HepG2 (cell line): ENCODE measurements around the gene OR9A2. TPM values are rescaled to one million over a fixed set of nuclear protein-coding genes. Genes with fewer than 3 reads are reported as not detected.

ENCODE experiments used
- ATAC-seq: fragments of 200-7000 bp; cut with Tn5 transposase; 3 replicates; pipeline ENCODE4 v1.9.1; 2020; ENCODE audit warnings: mild to moderate bottlenecking, moderate library complexity
- BruUV-seq: library from RNA; stranded (reverse); fragments of 400-500 nt; replicated peaks from 2 replicates; lab custom pipeline; 2021; lab: Mats Ljungman, UMichigan
- CTCF ChIA-PET: fragments of 300-600 bp; formaldehyde crosslinking; extraction: SDS; loops from one replicate; lab custom pipeline; 2021; ENCODE audit warnings: low total read pairs, inconsistent platforms, low intra/inter-chr PET ratio; lab: Yijun Ruan, JAX
- POLR2A ChIA-PET: fragments of 350-600 bp; sonication (Branson Sonifier 250); formaldehyde crosslinking; loops from one replicate; lab custom pipeline; 2020; ENCODE audit warnings: antibody characterized with exemption, inconsistent platforms; lab: Yijun Ruan, JAX
- DNase-seq: peaks from one replicate; pipeline ENCODE4 v3.0.0-alpha.2; 2015; ENCODE audit warnings: low spot score
- FAIRE-seq: peaks from 3 replicates; lab custom pipeline; 2011; peaks lifted over from hg19 to GRCh38; lab: Jason Lieb, UNC
- H2AFZ ChIP-seq: one replicate; pipeline ENCODE4 v1.6.1; 2011; ENCODE audit warnings: low read length, inconsistent platforms
- H3K27ac ChIP-seq: fragments of 300-600 bp; 3 replicates; pipeline ENCODE4 v1.8.0; 2011; ENCODE audit warnings: mixed run types, mild to moderate bottlenecking, mixed read lengths, low read length, inconsistent platforms; ENCODE audit not compliant: insufficient read depth; ENCODE audit errors: extremely low read length
- H3K27me3 ChIP-seq, 2 experiments: fragments of 200-600 bp in 1 of 2; 2 replicates in 1 of 2; 3 replicates in 1 of 2; pipeline versions ENCODE4 v1.6.0 to v1.8.0; 2011; ENCODE audit warnings: low read length in 2 of 2, mild to moderate bottlenecking in 2 of 2, moderate library complexity in 2 of 2, inconsistent platforms in 1 of 2; ENCODE audit not compliant: insufficient read depth in 2 of 2, control insufficient read depth in 1 of 2
- H3K36me3 ChIP-seq, 2 experiments: fragments of 200-600 bp in 1 of 2; replicated peaks in 1 of 2; 2 replicates in 1 of 2; 3 replicates in 1 of 2; pipeline versions ENCODE4 v1.5.1 to v1.8.0; 2011; ENCODE audit warnings: low read length in 2 of 2, inconsistent platforms in 1 of 2; ENCODE audit not compliant: insufficient read depth in 2 of 2, control insufficient read depth in 1 of 2
- H3K4me1 ChIP-seq: 2 replicates; pipeline ENCODE4 v1.5.1; 2012; ENCODE audit warnings: low read length, inconsistent platforms; ENCODE audit not compliant: insufficient read depth
- H3K4me2 ChIP-seq: 2 replicates; pipeline ENCODE4 v1.6.0; 2011; ENCODE audit warnings: low read depth, low read length, inconsistent platforms
- H3K4me3 ChIP-seq, 3 experiments: fragments of 200-600 bp in 1 of 3; sonication (generic), shearing (Covaris generic) in 1 of 3; replicated peaks in 1 of 3; 2 replicates each; pipeline ENCODE4 v1.5.1; 2011 to 2016; ENCODE audit warnings: low read length in 3 of 3, inconsistent platforms in 2 of 3, low read depth in 2 of 3, mild to moderate bottlenecking in 2 of 3, control low read depth in 1 of 3, mixed read lengths in 1 of 3; ENCODE audit not compliant: insufficient read depth in 1 of 3
- H3K79me2 ChIP-seq: one replicate; pipeline ENCODE4 v1.6.1; 2011; ENCODE audit warnings: low read length, inconsistent platforms; ENCODE audit not compliant: insufficient read depth
- H3K9ac ChIP-seq: 2 replicates; pipeline ENCODE4 v1.6.0; 2011; ENCODE audit warnings: mild to moderate bottlenecking, low read depth, low read length, inconsistent platforms; ENCODE audit not compliant: insufficient read depth
- H3K9me3 ChIP-seq: 2 replicates; pipeline ENCODE4 v1.5.1; 2012; ENCODE audit warnings: mild to moderate bottlenecking, low read length
- H4K20me1 ChIP-seq: 2 replicates; pipeline ENCODE4 v1.6.0; 2011; ENCODE audit warnings: inconsistent platforms, mild to moderate bottlenecking, low read length, moderate library complexity; ENCODE audit not compliant: insufficient read depth
- ARID4A ChIP-seq: sonication (generic); formaldehyde crosslinking; IDR thresholded peaks from 2 replicates; pipeline ENCODE4 v1.5.0; 2020; ENCODE audit warnings: mild to moderate bottlenecking, missing genetic modification reagents, borderline replicate concordance
- BHLHE40 ChIP-seq: IDR thresholded peaks from 2 replicates; pipeline ENCODE4 v1.6.1; 2011; ENCODE audit warnings: low read length, improper control_type of control experiment
- FOXA1 ChIP-seq, 2 experiments: fragments of 450-650 bp in 1 of 2; sonication (generic) in 1 of 2; formaldehyde crosslinking in 1 of 2; IDR thresholded peaks; 2 replicates each; pipeline versions ENCODE4 v1.4.0 to v1.6.1; 2016 to 2020; ENCODE audit warnings: missing genetic modification reagents in 1 of 2
- MED13 ChIP-seq: sonication (generic); formaldehyde crosslinking; IDR thresholded peaks from 2 replicates; pipeline ENCODE4 v1.5.0; 2020; ENCODE audit warnings: missing genetic modification reagents
- PHB2 ChIP-seq: fragments of 450-650 bp; IDR thresholded peaks from 2 replicates; pipeline ENCODE4 v1.6.1; 2018; ENCODE audit not compliant: partially characterized antibody
- SP140L ChIP-seq: sonication (generic); formaldehyde crosslinking; IDR thresholded peaks from 2 replicates; pipeline ENCODE4 v1.4.0; 2020; ENCODE audit warnings: missing genetic modification reagents, borderline replicate concordance
- ZC3H13 ChIP-seq: sonication (generic); formaldehyde crosslinking; IDR thresholded peaks from 2 replicates; pipeline ENCODE4 v1.8.1; 2023; ENCODE audit warnings: mild to moderate bottlenecking, missing genetic modification reagents, moderate library complexity
- ZNF564 ChIP-seq: sonication (generic); formaldehyde crosslinking; IDR thresholded peaks from 2 replicates; pipeline ENCODE4 v1.8.1; 2023; ENCODE audit warnings: mild to moderate bottlenecking, missing genetic modification reagents
- ZNF589 ChIP-seq: sonication (generic); formaldehyde crosslinking; conservative IDR thresholded peaks from 2 replicates; pipeline ENCODE4 v1.8.0; 2022; ENCODE audit warnings: mild to moderate bottlenecking, moderate library complexity, missing genetic modification reagents
- in situ Hi-C: cut with HindIII; loops from 2 replicates; pipeline ENCODE4 v1.10.0; 2017; ENCODE audit warnings: low pct_unique_long_range_greater_than_20kb; ENCODE audit not compliant: extremely low pct_ligation_motif_present
- intact Hi-C: fragments of 100-400 bp; cut with micrococcal nuclease; formaldehyde crosslinking; loops from one replicate; pipeline ENCODE4 v1.10.0; 2022; ENCODE audit not compliant: unreplicated experiment
- polyA plus RNA-seq, 8 experiments: library from polyadenylated mRNA; depleted of rRNA in 3 of 8; stranded (reverse) in 7 of 8; unstranded in 1 of 8; fragments of >200 nt; fragmentation: Illumina TruSeq in 4 of 8; extraction: Trizol in 4 of 8; gene quantifications; 2 replicates each; pipeline versions ENCODE4 v1.2.1 to v1.2.3, GENCODE V29; 2011 to 2016; ENCODE audit warnings: low read depth in 4 of 8, missing spikeins in 1 of 8, mixed read lengths in 1 of 8; ENCODE audit not compliant: insufficient read depth in 1 of 8
- total RNA-seq, 5 experiments: library from RNA; depleted of rRNA; stranded (reverse); fragments of >200 nt; fragmentation: Illumina TruSeq; extraction: Trizol; gene quantifications; 2 replicates each; pipeline ENCODE4 v1.2.3, GENCODE V29; 2016; ENCODE audit warnings: low read depth in 1 of 5
- TF ChIP-seq, protein P1 (sequence below): sonication (generic); formaldehyde crosslinking; conservative IDR thresholded peaks from 2 replicates; pipeline ENCODE4 v1.8.0; 2022; ENCODE audit warnings: low read depth, missing genetic modification reagents
- TF ChIP-seq, protein P2 (sequence below): sonication (generic); formaldehyde crosslinking; IDR thresholded peaks from 2 replicates; pipeline ENCODE4 v1.8.1; 2023; ENCODE audit warnings: mild to moderate bottlenecking, missing genetic modification reagents
- TF ChIP-seq, protein P3 (sequence below): sonication (generic); formaldehyde crosslinking; IDR thresholded peaks from 2 replicates; pipeline ENCODE4 v1.5.0; 2020; ENCODE audit warnings: mild to moderate bottlenecking, missing genetic modification reagents, moderate library complexity
- TF ChIP-seq, protein P4 (sequence below): IDR thresholded peaks from 2 replicates; pipeline ENCODE4 v1.6.1; 2018; ENCODE audit warnings: missing genetic modification reagents, mild to moderate bottlenecking, missing compliant biosample characterization

The OR9A2 gene
- total and polyA plus RNA-seq, 2 of the 13 experiments (the other 11 are each of a cell fraction or from before 2014, with no cell fraction given): not detected

DNA sequence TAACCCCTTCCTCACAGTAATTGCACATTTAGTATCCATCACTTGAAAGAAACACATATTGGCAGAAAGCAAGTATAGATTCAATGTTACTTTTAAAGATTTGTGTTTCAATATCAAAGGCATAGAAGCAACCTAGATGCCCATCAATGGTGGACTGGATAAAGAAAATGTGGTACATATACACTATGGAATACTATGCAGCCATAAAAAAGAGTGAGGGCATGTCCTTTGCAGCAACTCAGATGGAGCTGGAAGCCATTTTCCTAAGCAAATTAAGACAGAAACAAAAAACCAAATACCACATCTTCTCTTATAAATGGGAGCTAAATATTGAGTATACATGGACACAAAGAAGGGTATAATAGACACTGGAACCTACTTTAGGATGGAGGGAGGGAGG, 28.8 kb upstream of the OR9A2 start:
- intact Hi-C loops (no loop called here), in situ Hi-C loops (no loop called here)
- POLR2A ChIA-PET: no interaction called here
- FAIRE-seq (no peak), ATAC-seq (no peak), DNase-seq (no peak)
- Histone ChIP-seq H2AFZ (no peak overlapping the region), H3K36me3 (no peaks in the 10 kb centered on the region), H3K9me3 (no peaks in the 10 kb centered on the region), H3K9ac (no peak overlapping the region), H3K4me3 (no peak overlapping the region), H3K27ac (no peak overlapping the region), H3K79me2 (no peaks in the 10 kb centered on the region), H3K4me1 (no peaks in the 10 kb centered on the region)
- no peak for TF ChIP-seq MED13
- TF ChIP-seq, protein P1, sequence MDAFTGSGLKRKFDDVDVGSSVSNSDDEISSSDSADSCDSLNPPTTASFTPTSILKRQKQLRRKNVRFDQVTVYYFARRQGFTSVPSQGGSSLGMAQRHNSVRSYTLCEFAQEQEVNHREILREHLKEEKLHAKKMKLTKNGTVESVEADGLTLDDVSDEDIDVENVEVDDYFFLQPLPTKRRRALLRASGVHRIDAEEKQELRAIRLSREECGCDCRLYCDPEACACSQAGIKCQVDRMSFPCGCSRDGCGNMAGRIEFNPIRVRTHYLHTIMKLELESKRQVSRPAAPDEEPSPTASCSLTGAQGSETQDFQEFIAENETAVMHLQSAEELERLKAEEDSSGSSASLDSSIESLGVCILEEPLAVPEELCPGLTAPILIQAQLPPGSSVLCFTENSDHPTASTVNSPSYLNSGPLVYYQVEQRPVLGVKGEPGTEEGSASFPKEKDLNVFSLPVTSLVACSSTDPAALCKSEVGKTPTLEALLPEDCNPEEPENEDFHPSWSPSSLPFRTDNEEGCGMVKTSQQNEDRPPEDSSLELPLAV (CRISPR knock-in tag): no peak
- TF ChIP-seq FOXA1 (IDR thresholded peaks at IDR 0.05): no peak
- no peak for TF ChIP-seq FOXA1 (CRISPR knock-in tag; IDR thresholded peaks at IDR 0.05)
- no peak for TF ChIP-seq ARID4A (CRISPR knock-in tag)
- TF ChIP-seq ZNF564: no peak
- TF ChIP-seq, protein P2, sequence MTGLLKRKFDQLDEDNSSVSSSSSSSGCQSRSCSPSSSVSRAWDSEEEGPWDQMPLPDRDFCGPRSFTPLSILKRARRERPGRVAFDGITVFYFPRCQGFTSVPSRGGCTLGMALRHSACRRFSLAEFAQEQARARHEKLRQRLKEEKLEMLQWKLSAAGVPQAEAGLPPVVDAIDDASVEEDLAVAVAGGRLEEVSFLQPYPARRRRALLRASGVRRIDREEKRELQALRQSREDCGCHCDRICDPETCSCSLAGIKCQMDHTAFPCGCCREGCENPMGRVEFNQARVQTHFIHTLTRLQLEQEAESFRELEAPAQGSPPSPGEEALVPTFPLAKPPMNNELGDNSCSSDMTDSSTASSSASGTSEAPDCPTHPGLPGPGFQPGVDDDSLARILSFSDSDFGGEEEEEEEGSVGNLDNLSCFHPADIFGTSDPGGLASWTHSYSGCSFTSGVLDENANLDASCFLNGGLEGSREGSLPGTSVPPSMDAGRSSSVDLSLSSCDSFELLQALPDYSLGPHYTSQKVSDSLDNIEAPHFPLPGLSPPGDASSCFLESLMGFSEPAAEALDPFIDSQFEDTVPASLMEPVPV (CRISPR knock-in tag): no peak
- TF ChIP-seq PHB2: no peak
- TF ChIP-seq ZC3H13 (CRISPR knock-in tag): no peak
- TF ChIP-seq, protein P3, sequence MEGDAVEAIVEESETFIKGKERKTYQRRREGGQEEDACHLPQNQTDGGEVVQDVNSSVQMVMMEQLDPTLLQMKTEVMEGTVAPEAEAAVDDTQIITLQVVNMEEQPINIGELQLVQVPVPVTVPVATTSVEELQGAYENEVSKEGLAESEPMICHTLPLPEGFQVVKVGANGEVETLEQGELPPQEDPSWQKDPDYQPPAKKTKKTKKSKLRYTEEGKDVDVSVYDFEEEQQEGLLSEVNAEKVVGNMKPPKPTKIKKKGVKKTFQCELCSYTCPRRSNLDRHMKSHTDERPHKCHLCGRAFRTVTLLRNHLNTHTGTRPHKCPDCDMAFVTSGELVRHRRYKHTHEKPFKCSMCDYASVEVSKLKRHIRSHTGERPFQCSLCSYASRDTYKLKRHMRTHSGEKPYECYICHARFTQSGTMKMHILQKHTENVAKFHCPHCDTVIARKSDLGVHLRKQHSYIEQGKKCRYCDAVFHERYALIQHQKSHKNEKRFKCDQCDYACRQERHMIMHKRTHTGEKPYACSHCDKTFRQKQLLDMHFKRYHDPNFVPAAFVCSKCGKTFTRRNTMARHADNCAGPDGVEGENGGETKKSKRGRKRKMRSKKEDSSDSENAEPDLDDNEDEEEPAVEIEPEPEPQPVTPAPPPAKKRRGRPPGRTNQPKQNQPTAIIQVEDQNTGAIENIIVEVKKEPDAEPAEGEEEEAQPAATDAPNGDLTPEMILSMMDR (CRISPR knock-in tag): no peak
- TF ChIP-seq BHLHE40: no peak
- TF ChIP-seq, protein P4, sequence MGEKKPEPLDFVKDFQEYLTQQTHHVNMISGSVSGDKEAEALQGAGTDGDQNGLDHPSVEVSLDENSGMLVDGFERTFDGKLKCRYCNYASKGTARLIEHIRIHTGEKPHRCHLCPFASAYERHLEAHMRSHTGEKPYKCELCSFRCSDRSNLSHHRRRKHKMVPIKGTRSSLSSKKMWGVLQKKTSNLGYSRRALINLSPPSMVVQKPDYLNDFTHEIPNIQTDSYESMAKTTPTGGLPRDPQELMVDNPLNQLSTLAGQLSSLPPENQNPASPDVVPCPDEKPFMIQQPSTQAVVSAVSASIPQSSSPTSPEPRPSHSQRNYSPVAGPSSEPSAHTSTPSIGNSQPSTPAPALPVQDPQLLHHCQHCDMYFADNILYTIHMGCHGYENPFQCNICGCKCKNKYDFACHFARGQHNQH (CRISPR knock-in tag): no peak
- TF ChIP-seq SP140L (CRISPR knock-in tag): no peak
- TF ChIP-seq ZNF589 (CRISPR knock-in tag): no peak
- TF ChIP-seq, all 625 proteins: peak for 0
- CTCF ChIA-PET: no interaction called here
- Histone ChIP-seq H3K27me3 (no peaks in the 10 kb centered on the region; a peak in 1 of 5 replicates), H4K20me1 (no peaks in the 10 kb centered on the region), H3K4me2 (no peak overlapping the region)
- BruUV-seq: no TSS peak
